ENCODE measurements around the gene PPFIA3.
"Not testable (repeated sequence)": the region's sequence is repeated elsewhere in the genome, so short reads cannot be mapped to it uniquely, and the experiment has no call there.

The PPFIA3 gene

DNA sequence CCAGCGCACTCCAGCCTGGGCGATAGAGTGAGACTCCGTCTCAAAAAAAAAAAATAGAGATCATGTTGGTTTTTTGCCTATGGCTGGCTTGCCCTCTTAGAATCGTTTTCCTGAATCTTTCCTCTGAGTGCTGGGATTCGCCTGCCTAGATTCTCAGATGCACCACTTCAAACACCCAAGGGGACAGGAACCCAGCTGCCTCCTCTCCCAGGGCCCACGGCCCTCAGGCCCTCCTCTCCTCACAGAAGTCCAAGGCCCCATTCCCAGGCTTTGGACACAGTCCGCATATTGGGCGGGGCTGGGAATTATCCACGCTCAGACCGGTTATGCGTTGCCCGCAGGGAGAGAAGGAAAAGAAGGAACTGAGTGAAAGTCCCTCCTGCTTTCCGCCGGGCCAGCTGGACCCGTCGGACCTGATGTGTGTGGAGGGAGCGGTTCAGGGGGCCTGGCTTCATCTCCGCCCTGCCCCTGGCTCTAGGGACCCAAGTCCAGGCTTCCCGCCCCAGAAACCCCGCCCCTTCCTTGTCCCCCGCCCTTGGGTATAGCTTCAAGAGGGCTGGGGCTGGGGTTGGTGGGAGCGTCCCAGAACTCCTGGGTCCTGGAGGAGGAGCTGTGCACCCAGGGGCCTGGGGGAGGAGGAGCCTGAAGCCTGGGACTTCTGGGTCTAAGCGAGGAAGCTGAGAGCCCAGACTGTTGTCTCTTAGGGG lies 5.8 kb downstream of the PPFIA3 start:
- no peak for FAIRE-seq

DNA sequence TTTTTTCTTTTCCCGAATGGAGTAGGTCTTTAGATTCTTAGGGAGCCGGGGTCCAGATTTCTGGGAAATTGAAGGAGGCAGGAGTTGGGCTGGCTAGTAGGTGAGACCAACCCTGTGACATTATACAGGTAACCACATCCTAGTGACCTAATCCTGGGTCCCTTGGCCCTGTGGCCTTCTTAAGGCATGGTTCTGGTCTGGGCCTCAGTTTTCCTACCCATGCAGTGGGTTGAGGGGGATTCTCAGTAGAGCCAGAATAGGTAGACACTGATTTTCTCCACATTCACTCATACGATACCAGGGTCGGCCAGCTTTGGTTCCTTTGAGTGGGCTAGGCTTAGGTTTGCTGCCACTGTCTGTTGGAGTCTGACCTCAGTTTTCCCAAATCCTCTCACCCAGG lies 7.2 kb downstream of the PPFIA3 start:
- no peak for FAIRE-seq

- not testable (repeated sequence) for FAIRE-seq
Observed at GRCh38 chr19:49127225-49127624, 7.9 kb downstream of the PPFIA3 start.

DNA sequence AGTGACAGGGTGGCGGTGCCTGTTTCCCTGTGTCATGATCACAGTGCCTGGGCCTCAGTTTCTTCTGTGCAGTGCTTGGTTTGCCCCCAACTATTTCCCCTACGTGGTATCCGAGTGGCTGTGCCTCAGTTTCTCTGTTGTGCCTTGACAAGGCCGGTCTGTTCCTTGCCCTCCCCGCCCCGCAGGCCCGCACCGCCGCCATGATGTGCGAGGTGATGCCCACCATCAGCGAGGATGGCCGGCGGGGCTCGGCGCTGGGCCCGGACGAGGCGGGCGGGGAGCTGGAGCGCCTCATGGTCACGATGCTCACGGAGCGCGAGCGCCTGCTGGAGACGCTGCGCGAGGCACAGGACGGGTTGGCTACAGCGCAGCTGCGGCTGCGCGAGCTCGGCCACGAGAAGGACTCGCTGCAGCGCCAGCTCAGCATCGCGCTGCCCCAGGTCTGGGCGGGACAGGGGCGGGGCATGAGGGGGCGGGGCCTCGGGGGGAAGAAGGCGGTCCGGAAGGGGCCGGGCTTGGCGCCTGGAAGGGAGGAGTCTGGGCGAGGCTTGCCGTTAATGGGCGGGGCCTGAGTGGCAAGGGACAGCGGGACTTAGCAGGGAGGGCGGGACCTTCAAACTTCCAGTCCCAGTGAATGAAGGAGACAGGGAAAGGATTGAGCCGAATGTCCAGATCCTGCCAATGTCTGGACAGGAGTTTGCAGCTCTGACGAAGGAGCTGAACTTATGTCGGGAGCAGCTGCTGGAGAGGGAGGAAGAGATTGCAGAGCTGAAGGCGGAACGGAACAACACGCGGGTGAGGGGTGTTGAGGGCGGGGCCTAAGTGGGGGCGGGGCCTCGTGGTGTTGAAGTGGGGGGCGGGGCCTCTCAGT lies 8.6 kb downstream of the PPFIA3 start:
- FAIRE-seq: no peak

GRCh38 chr19:49128545-49129237 lies 9.3 kb downstream of the PPFIA3 start:
- FAIRE-seq: no peak

DNA sequence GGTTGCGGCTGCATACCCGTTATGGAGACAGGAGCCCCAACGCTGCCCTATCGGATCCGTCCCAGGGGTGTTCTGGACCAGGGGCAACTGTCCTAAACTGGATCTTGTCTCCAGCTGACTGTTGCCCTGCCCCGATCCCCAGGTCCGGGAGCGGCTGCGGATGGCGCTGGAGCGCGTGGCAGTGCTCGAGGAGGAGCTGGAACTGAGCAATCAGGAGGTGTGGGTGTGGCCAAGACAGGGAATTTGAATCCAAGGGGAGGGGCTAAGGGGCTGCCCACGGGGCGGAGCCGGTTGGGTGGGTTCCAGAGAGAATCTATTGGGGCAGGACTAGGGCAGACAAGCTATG lies 9.9 kb downstream of the PPFIA3 start:
- FAIRE-seq: no peak

DNA sequence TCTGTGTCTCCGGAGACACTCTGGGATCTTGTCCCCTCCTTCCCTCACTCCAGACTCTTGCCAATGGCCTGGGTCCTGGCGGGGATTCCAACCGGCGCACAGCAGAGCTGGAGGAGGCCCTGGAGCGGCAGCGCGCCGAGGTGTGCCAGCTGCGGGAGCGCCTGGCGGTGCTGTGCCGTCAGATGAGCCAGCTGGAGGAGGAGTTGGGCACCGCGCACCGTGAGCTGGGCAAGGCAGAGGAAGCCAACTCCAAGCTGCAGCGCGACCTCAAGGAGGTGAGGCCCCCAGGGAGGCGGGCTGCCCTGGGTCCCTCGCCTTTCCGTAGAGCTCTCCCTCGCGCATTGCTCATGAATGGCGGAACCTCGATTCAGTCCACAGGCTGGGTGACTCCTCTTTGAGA lies 11.0 kb downstream of the PPFIA3 start:
- FAIRE-seq: no peak

- FAIRE-seq: no peak
Observed at GRCh38 chr19:49132974-49133609, 13.7 kb downstream of the PPFIA3 start.

DNA sequence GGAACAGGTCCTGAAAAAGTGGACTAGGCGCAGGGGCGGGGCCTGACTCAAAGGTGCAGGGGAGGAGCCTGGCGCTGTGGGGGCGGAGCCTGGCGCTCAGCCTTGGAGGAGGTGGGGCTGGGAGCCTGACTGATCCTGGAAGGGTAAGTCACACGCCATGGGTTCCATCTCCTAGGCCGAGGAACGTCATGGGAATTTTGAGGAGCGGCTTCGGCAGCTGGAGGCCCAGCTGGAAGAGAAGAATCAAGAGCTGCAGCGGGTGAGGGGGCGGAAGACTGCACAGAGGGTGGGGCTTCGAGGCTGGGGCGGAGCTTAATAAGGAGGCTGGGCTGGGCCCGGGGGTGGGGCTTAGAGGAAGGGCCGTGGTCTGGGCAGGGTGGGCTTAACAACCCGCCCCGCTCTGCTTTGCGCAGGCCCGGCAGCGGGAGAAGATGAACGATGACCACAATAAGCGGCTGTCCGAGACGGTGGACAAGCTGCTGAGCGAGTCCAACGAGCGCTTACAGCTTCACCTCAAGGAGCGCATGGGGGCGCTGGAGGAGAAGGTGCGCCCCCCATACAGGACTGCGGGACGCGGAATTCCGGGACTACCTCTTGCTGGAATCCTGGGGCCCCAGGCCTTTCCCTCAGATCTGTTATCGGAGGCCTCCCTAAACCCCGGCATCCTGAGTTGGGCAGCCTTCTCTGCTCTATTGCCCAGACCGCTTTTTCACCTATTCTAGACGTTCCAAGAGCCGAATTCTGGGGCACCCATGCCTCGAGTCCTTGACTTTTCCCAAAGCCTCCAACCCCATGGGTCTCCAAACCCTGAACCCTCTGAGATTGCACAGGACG lies 14.5 kb downstream of the PPFIA3 start:
- FAIRE-seq: no peak

DNA sequence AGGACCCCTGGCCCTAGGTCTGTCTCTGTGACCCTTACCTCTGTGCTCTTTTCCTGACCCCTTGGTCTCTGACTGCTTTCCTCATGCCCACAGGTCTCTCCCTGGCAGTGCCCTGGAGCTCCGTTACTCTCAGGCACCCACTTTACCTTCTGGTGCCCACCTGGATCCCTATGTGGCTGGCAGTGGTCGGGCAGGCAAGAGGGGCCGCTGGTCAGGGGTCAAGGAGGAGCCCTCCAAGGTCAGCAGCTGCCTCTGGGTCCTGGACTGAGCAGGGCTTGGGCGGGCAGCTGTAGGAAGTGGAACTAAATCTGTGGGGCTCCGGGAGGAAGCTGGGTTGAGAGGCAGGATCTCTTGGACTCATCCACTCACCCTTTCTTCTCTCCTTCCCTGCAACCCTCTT lies 16.3 kb downstream of the PPFIA3 start:
- no peak for FAIRE-seq

GRCh38 chr19:49136771-49137171 lies 17.4 kb downstream of the PPFIA3 start:
- no peak for FAIRE-seq

GRCh38 chr19:49140951-49141350 lies 21.6 kb downstream of the PPFIA3 start:
- no peak for FAIRE-seq

GRCh38 chr19:49141352-49141751 lies 22.0 kb downstream of the PPFIA3 start:
- FAIRE-seq: no peak

GRCh38 chr19:49142866-49143335 lies 23.6 kb downstream of the PPFIA3 start:
- no peak for FAIRE-seq

GRCh38 chr19:49145573-49146407 lies 26.4 kb downstream of the PPFIA3 start:
- no peak for FAIRE-seq

- not testable (repeated sequence) for FAIRE-seq
Observed at GRCh38 chr19:49146408-49146770, 27.0 kb downstream of the PPFIA3 start.

GRCh38 chr19:49148044-49148682 lies 28.8 kb downstream of the PPFIA3 start:
- no peak for FAIRE-seq

DNA sequence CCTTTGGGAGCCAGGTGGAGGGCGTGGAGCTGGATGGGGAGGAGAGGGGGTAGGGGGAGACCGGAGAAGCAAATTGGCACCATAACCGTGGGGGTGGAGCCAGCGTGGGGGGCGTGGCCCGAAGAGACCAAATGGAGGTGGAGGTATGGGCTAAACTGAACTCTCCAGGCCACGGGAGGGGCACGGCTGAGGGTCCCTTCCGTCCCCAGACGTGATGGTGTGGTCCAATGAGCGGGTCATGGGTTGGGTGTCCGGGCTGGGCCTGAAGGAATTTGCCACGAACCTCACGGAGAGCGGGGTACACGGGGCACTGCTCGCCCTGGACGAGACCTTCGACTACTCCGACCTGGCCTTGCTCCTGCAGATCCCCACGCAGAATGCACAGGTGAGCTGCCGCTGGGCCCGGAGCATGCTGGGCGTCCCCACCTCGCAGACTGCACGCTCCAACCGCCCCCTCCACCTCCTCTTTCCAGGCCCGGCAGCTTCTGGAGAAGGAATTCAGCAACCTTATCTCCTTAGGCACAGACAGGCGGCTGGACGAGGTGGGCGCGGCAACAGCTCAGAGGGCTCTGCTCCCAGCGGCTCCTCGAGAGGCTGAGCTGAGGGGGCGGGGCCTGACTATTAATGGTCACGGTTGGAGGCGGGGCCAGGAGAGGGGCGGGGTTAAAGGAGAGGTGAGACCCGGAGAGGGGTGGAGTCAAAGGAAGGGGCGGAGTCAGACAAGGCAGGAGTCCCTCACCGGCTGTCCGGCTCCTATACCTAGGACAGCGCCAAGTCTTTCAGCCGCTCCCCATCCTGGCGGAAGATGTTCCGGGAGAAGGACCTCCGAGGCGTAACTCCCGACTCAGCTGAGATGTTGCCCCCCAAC lies 29.7 kb downstream of the PPFIA3 start:
- no peak for FAIRE-seq

GRCh38 chr19:49149652-49150105 lies 30.3 kb downstream of the PPFIA3 start:
- FAIRE-seq: no peak

Data from colon (tissue), 2 donors.